Measurements from ENCODE around the gene HPCAL1.

HPCAL1 gene

DNA sequence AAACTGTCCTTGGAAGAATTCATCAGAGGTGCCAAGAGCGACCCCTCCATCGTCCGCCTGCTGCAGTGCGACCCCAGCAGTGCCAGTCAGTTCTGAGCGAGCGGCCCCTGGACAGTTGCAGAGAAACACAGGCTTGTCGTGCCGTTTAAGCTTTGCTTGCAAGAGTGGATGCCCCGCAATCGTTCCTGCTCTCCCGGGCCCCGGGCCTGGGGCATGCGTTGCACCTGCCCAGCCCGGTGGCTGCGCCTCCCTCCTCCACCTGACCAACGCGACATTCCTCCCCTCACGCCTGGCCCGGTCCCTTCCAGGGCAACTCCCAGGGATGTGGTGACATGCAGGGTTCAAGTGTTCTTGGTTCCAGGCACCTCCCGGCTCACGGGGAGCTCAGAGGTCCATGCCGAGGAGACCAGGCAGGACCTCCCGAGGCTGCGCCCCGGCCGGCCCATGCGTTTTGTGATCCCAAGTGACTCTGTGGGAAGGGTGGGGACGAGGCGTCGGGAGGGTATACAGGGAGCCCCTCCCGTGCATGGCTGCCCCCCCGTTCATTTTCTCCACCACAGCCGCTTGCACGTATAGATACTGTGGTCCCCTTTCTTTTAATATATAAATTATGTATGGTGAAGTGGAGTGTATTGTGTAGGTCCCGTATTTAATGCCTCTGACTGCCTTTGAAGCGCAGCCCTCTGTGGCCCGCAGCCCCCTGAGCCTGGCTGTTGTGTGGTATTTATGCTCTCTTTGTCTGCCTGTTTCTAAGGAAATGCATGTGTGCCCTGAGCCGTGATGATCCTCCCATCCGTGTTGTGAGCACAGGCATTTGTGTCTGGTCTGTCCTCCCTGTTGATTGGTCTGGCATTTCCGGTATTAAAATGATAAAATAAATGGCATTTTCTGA is 124.3 kb downstream of the HPCAL1 start:
- DNase-seq (ENCODE audit: low read depth) = no peak
- TF ChIP-seq, protein P1, sequence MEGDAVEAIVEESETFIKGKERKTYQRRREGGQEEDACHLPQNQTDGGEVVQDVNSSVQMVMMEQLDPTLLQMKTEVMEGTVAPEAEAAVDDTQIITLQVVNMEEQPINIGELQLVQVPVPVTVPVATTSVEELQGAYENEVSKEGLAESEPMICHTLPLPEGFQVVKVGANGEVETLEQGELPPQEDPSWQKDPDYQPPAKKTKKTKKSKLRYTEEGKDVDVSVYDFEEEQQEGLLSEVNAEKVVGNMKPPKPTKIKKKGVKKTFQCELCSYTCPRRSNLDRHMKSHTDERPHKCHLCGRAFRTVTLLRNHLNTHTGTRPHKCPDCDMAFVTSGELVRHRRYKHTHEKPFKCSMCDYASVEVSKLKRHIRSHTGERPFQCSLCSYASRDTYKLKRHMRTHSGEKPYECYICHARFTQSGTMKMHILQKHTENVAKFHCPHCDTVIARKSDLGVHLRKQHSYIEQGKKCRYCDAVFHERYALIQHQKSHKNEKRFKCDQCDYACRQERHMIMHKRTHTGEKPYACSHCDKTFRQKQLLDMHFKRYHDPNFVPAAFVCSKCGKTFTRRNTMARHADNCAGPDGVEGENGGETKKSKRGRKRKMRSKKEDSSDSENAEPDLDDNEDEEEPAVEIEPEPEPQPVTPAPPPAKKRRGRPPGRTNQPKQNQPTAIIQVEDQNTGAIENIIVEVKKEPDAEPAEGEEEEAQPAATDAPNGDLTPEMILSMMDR (IDR thresholded peaks at IDR 0.05; ENCODE audit: low read depth, low read length, missing control alignments) = no peak
- no peak overlapping the region for H3K4me3 ChIP-seq (ENCODE audit: low read depth, low read length)

DNA sequence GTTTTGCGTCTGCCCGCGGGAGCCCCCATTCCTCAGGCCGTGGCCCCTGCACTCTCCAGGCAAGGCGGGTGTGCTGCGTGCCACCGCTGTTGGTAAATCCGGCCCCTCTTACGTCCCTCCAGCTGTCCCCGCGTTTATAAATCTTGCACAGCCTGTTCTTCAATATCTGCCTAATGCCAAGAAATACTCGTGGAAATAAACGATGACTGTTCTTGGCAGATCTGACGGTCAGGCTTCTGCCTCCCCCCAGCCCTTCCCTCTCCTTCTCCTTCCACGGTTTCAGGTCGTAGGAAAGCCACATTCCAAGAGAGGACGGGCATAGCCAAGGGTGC is 124.9 kb downstream of the HPCAL1 start:
- no peak overlapping the region for H3K4me3 ChIP-seq (ENCODE audit: low read depth, low read length)
- no peak for DNase-seq (ENCODE audit: low read depth)
- TF ChIP-seq, protein P1 (IDR thresholded peaks at IDR 0.05; ENCODE audit: low read depth, low read length, missing control alignments) = no peak

DNA sequence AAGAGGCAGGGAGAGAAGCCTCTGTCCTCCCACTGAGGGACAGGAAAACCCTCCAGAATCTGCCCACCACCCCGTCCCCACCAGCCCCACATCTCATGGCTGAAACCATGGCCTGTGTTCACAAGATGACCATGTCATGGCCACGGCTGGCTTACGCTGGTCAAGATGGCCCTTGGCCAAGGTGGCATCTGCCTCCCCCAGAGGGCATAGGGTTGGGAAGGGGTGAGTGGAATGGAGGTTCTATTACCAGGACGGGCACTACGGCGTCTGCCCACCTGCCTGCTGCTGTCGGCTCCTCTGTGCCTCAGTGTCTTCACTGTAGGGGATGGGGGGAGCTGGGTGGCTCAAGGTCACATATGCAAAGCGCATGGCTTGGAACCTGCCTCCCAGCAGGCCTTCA is 125.7 kb downstream of the HPCAL1 start:
- TF ChIP-seq, protein P1 (IDR thresholded peaks at IDR 0.05; ENCODE audit: low read depth, low read length, missing control alignments) = no peak
- H3K4me3 ChIP-seq (ENCODE audit: low read depth, low read length) = no peak overlapping the region
- DNase-seq (ENCODE audit: low read depth) = no peak

DNA sequence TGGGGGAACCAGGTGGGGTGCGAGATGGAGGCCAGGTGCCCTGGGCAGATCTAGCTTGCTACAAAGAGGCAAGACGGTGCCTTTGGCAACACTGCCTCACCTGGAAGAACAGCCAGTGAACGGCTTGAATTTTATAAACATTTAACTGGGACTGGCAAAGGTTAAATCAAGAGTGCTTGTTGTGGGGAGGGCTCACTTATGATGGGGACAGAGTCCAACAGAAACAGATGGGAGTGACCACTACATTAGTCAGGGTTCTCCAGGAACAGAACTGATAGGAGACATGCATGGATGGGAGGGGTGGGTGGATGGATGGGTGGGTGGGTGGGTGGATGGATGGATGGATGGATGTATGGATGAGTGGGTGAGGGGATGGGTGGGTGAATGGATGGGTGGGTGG is 126.2 kb downstream of the HPCAL1 start:
- H3K4me3 ChIP-seq (ENCODE audit: low read depth, low read length) = no peak overlapping the region
- DNase-seq (ENCODE audit: low read depth) = no peak
- TF ChIP-seq, protein P1 (IDR thresholded peaks at IDR 0.05; ENCODE audit: low read depth, low read length, missing control alignments) = no peak

DNA sequence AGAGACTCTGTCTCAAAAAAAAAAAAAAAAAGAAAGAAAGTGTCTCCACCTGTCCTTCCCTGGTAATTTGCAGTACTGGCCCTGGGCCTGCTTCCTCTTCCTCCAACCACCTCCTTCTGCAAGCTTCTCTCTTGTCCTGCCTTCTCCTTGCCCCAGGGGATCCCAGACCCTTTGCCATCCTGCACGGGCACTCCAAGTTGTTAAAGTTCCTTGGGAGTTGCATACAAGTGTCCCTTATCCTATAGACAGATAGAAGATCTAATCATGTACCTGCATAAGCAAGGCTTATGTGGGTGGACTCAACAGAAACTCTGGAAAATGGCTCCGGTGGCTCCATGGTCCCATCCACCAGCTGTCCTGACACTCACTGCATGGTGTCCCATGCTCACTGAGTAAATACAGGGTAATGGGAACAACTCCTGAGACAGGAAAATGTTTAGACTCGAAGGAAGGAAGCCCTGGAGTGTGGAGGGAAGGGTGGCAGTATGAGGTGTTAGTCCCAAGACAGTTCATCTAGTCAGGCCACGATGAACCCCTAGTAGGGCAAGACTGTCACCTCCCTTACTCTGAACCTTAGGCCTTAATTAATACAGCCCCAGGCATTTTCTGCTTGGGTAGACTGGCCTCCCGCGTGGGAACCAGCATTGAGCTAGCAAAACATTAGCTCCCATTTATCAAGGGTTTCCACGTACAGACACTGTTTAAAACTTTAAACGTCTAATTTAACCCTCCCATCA is 128.3 kb downstream of the HPCAL1 start:
- H3K4me3 ChIP-seq (ENCODE audit: low read depth, low read length) = no peak overlapping the region
- TF ChIP-seq, protein P1 (IDR thresholded peaks at IDR 0.05; ENCODE audit: low read depth, low read length, missing control alignments) = no peak
- no peak for DNase-seq (ENCODE audit: low read depth)

DNA sequence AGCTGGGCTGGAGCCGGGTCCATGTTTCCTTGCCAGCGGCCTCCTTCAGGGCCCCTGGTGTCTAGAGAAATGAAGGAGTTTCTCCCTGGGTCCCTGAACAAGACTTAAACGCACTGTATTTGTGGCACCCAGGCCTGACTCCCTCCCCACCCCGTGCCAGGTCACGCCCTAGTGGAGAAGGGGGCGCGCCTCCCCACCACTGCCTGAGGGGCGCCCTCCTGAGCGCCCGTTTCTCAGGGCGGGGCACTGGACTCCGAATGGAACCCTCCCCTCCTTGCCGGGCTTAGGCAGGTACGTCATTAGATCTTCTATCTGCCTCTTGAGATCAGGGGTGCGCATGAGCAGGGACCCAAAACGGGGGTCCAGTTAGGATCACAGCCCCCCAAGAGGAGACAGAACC is 129.1 kb downstream of the HPCAL1 start:
- DNase-seq (ENCODE audit: low read depth) = no peak
- H3K4me3 ChIP-seq (ENCODE audit: low read depth, low read length) = peak overlapping the region; percentile 52
- TF ChIP-seq, protein P1 (IDR thresholded peaks at IDR 0.05; ENCODE audit: low read depth, low read length, missing control alignments) = no peak

Measured in GM12864 (cell line).